Panc1 (cell line): ENCODE data around the gene ELFN1.

ENCODE experiments used
- CTCF ChIP-seq: fragments of 450-650 bp; IDR thresholded peaks from 2 replicates; pipeline ENCODE4 v1.5.1; 2017; ENCODE audit warnings: mild to moderate bottlenecking
- POLR2AphosphoS5 ChIP-seq: IDR thresholded peaks from 2 replicates; pipeline ENCODE4 v1.6.1; 2012; ENCODE audit warnings: mild to moderate bottlenecking, low read depth, low read length, moderate library complexity
- SIN3A ChIP-seq: IDR thresholded peaks from 2 replicates; pipeline ENCODE4 v1.6.1; 2012; ENCODE audit warnings: low read depth, mild to moderate bottlenecking, low read length, moderate library complexity, borderline replicate concordance; ENCODE audit not compliant: insufficient read depth

- TF ChIP-seq CTCF, result no peak; the same call in 1 of the 2 replicates
- no peak for TF ChIP-seq SIN3A
- TF ChIP-seq POLR2AphosphoS5, result no peak
These were observed 29.5 kb upstream of the ELFN1 start for GRCh38 chr7:1640376-1641172.
